Ecto neural progenitor cell (in vitro differentiated cells): Measurements from ENCODE around the gene CEP70.

Experiments used
- DNase-seq: peaks from one replicate; pipeline ENCODE4 v3.0.0-alpha.2; 2018; ENCODE audit warnings: low spot score

CEP70 gene

GRCh38 chr3:138451595-138452162 lies 142.4 kb downstream of the CEP70 start:
- DNase-seq = peak; percentile 34

DNA sequence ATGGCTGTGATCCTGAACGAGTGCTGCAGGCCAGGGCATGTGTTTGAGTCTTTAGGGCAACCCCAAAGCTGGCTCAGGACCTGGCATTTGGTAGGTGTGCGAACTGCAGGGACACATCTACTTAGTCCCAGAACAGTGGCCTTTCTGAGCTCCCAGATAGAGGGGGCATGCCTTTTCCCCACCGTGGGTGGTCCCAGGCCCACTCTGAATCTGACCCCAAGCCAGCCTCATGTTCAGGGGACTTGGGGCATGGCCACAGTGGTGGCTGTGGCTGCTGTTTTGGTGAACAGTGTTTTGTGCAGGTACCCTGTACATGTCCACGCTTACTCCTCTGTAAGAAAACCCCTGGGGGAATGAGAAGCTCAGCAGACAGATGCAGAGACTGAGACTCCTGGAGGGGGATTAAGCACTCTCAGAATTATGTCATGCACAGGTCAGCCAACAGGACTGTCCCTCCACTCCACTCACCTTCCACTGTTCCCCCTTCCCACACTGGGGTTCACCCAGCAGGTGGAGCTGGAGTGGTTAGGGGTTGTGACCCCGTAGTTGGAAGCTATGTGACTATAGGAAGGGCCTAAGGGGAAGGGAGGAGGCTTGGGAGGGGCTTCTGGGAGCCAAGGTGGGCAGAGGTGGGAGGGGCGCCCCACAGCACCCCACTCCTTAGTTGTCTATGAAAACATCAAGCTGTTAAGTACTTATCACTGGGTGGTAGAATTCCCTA lies 143.2 kb downstream of the CEP70 start:
- DNase-seq = peak; percentile 36

GRCh38 chr3:138450181-138450580 lies 143.9 kb downstream of the CEP70 start:
- no peak for DNase-seq

DNA sequence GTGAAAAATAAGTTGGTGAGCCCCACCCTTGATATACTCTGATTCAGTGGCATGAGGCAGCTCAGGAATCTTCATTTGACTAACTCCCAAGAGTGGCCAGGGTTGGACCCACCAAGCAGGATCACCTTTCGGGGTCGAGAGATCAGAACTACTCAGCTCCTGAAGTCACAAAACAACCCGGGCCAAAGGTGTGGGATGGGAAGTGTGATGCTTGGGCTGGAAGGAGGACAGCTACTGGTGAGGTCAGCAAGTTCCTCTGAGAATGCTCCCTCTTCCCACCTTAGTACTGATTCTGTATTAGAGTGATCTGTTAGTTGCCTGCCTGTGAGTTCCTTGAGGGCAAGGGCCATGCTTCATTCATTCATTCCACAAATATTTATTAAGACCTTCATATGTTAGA lies 144.6 kb downstream of the CEP70 start:
- no peak for DNase-seq

GRCh38 chr3:138448631-138449030 lies 145.4 kb downstream of the CEP70 start:
- no peak for DNase-seq

GRCh38 chr3:138445654-138446053 lies 148.4 kb downstream of the CEP70 start:
- no peak for DNase-seq

GRCh38 chr3:138445236-138445635 lies 148.8 kb downstream of the CEP70 start:
- DNase-seq = no peak
